ENCODE data around the gene SIAH3. TPM values are rescaled to one million over a fixed set of nuclear protein-coding genes. Genes with fewer than 3 reads are reported as not detected.

The SIAH3 gene
- total RNA-seq, 1 donor from 2014 or later: not detected

- no peak for TF ChIP-seq CTCF (IDR thresholded peaks at IDR 0.05; ENCODE audit: insufficient read depth, low read length, severe bottlenecking)
- Histone ChIP-seq H3K4me3 (ENCODE audit: low read depth, low read length) (no peak overlapping the region), H3K27me3 (ENCODE audit: control insufficient read depth, insufficient read depth, low read length) (peaks cover 24% of the 10 kb centered on the region), H3K36me3 (ENCODE audit: control insufficient read depth, insufficient read depth, low read length) (no peaks in the 10 kb centered on the region)
- no peak for DNase-seq (ENCODE audit: low read depth)
- no peak for FAIRE-seq
Measured at GRCh38 chr13:45849408-45849807, 2.1 kb downstream of the SIAH3 start.

- DNase-seq (ENCODE audit: low read depth): no peak
- TF ChIP-seq CTCF (IDR thresholded peaks at IDR 0.05; ENCODE audit: insufficient read depth, low read length, severe bottlenecking): no peak
- Histone ChIP-seq H3K4me3 (ENCODE audit: low read depth, low read length) (no peak overlapping the region), H3K36me3 (ENCODE audit: control insufficient read depth, insufficient read depth, low read length) (no peaks in the 10 kb centered on the region), H3K27me3 (ENCODE audit: control insufficient read depth, insufficient read depth, low read length) (peaks cover 24% of the 10 kb centered on the region)
- no peak for FAIRE-seq
Measured at GRCh38 chr13:45847554-45848224, 3.9 kb downstream of the SIAH3 start.

DNA sequence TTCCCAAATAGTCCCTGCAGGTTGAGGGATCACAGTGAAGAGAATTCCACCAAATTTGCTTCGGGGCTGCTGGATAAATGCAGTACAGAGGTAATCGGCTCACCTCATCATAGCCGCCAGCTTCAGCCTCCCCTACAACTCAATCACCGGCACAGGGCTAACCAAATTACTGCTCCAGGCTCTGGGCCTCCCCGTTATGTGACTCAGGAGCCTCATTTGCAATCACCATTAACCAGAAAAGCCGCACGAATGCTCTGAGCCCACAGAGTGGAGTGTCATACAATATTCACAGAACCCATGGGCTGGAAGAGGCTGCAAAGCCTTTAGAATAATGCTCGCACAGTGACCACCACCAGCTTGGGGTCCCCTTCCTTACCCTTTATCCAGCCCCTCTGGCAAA is 4.9 kb downstream of the SIAH3 start:
- DNase-seq (ENCODE audit: low read depth) (no peak), FAIRE-seq (no peak)
- no peak overlapping the region for H3K4me3 ChIP-seq (ENCODE audit: low read depth, low read length)
- no peak for TF ChIP-seq CTCF (IDR thresholded peaks at IDR 0.05; ENCODE audit: insufficient read depth, low read length, severe bottlenecking)
- no peaks in the 10 kb centered on the region for H3K36me3 ChIP-seq (ENCODE audit: control insufficient read depth, insufficient read depth, low read length)
- peaks cover 23% of the 10 kb centered on the region for H3K27me3 ChIP-seq (ENCODE audit: control insufficient read depth, insufficient read depth, low read length)

GRCh38 chr13:45838171-45838745 is 13.3 kb downstream of the SIAH3 start:
- no peak for FAIRE-seq
- no peaks in the 10 kb centered on the region for H3K36me3 ChIP-seq (ENCODE audit: control insufficient read depth, insufficient read depth, low read length)
- peaks cover 3% of the 10 kb centered on the region for H3K27me3 ChIP-seq (ENCODE audit: control insufficient read depth, insufficient read depth, low read length)
- DNase-seq (ENCODE audit: low read depth): no peak
- TF ChIP-seq CTCF (IDR thresholded peaks at IDR 0.05; ENCODE audit: insufficient read depth, low read length, severe bottlenecking): no peak
- H3K4me3 ChIP-seq (ENCODE audit: low read depth, low read length): no peak overlapping the region

DNA sequence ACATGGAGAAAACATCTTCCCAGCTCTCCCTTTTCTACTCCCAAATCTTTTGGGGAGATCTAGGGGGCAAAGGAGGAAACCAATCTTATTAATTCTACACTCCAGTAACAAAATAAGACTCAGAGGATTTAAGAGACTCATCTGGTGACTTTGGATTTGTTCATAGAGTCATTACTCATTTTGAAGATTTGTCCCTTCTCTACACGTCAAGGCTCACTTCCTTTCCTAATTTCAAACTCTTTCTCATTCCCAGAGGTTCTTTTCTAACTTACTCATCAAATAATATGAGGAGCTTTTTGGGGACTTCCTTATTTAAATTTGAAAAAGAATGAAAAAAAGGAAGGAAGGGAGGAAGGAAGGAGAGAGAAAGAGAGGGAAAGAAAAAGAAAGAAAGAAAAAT is 14.4 kb downstream of the SIAH3 start:
- TF ChIP-seq CTCF (IDR thresholded peaks at IDR 0.05; ENCODE audit: insufficient read depth, low read length, severe bottlenecking): no peak
- Histone ChIP-seq H3K36me3 (ENCODE audit: control insufficient read depth, insufficient read depth, low read length) (no peaks in the 10 kb centered on the region), H3K27me3 (ENCODE audit: control insufficient read depth, insufficient read depth, low read length) (peaks cover 3% of the 10 kb centered on the region), H3K4me3 (ENCODE audit: low read depth, low read length) (no peak overlapping the region)
- FAIRE-seq: no peak
- no peak for DNase-seq (ENCODE audit: low read depth)
